ENCODE results near the gene DPM3.

DNA sequence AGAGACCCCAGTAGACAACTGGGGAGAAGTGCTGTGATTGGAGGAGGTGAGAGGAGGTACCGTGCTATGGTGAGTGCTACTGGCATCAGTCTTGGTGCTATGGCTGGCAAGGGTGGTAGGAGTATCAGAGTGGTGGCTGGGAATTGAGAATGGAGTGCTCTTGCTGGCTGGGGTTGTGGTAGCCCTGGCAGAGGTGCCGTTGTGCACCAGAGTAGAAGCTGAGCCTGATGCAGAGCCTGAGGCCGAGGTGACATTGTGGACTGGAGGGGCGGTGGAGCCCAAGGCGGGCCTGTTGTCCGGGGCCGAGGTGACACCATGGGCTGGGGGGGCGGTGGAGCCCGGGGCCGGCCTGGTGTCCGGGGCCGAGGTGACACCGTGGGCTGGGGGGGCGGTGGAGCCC, 47.9 kb upstream of the DPM3 start:
- TF ChIP-seq POLR2A (IDR thresholded peaks at IDR 0.05; ENCODE audit: low read depth) (no peak), POLR2AphosphoS5 (IDR thresholded peaks at IDR 0.05) (no peak), EP300 (IDR thresholded peaks at IDR 0.05) (no peak)
- TF ChIP-seq, protein P1, sequence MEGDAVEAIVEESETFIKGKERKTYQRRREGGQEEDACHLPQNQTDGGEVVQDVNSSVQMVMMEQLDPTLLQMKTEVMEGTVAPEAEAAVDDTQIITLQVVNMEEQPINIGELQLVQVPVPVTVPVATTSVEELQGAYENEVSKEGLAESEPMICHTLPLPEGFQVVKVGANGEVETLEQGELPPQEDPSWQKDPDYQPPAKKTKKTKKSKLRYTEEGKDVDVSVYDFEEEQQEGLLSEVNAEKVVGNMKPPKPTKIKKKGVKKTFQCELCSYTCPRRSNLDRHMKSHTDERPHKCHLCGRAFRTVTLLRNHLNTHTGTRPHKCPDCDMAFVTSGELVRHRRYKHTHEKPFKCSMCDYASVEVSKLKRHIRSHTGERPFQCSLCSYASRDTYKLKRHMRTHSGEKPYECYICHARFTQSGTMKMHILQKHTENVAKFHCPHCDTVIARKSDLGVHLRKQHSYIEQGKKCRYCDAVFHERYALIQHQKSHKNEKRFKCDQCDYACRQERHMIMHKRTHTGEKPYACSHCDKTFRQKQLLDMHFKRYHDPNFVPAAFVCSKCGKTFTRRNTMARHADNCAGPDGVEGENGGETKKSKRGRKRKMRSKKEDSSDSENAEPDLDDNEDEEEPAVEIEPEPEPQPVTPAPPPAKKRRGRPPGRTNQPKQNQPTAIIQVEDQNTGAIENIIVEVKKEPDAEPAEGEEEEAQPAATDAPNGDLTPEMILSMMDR (IDR thresholded peaks at IDR 0.05), result no peak

Measured in esophagus muscularis mucosa (tissue), 4 donors.